Measurements from ENCODE around the gene PRKAG2.
A peak's percentile ranks its signal among the peaks of the same experiment; 100 is the strongest.

The PRKAG2 gene

GRCh38 chr7:151662251-151662826 is 214.6 kb downstream of the PRKAG2 start:
- no peak for DNase-seq (ENCODE audit: low read depth)
- TF ChIP-seq CTCF (IDR thresholded peaks at IDR 0.05; ENCODE audit: insufficient read depth, low read depth, low read length, missing control alignments): no peak
- H3K4me3 ChIP-seq (ENCODE audit: low read length): no peak overlapping the region

- H3K4me3 ChIP-seq (ENCODE audit: low read length): no peak overlapping the region
- no peak for TF ChIP-seq CTCF (IDR thresholded peaks at IDR 0.05; ENCODE audit: insufficient read depth, low read depth, low read length, missing control alignments)
- no peak for DNase-seq (ENCODE audit: low read depth)
Measured at GRCh38 chr7:151661587-151661986, 215.3 kb downstream of the PRKAG2 start.

- DNase-seq (ENCODE audit: low read depth): no peak
- no peak for TF ChIP-seq CTCF (IDR thresholded peaks at IDR 0.05; ENCODE audit: insufficient read depth, low read depth, low read length, missing control alignments)
- no peak overlapping the region for H3K4me3 ChIP-seq (ENCODE audit: low read length)
Measured at GRCh38 chr7:151660141-151660540, 216.8 kb downstream of the PRKAG2 start.

GRCh38 chr7:151659219-151659618 is 217.7 kb downstream of the PRKAG2 start:
- no peak overlapping the region for H3K4me3 ChIP-seq (ENCODE audit: low read length)
- no peak for TF ChIP-seq CTCF (IDR thresholded peaks at IDR 0.05; ENCODE audit: insufficient read depth, low read depth, low read length, missing control alignments)
- DNase-seq (ENCODE audit: low read depth): no peak

- DNase-seq (ENCODE audit: low read depth): peak; percentile 29
- H3K4me3 ChIP-seq (ENCODE audit: low read length): no peak overlapping the region
- TF ChIP-seq CTCF (IDR thresholded peaks at IDR 0.05; ENCODE audit: insufficient read depth, low read depth, low read length, missing control alignments): no peak
Measured at GRCh38 chr7:151658778-151659177, 218.1 kb downstream of the PRKAG2 start.

- TF ChIP-seq CTCF (IDR thresholded peaks at IDR 0.05; ENCODE audit: insufficient read depth, low read depth, low read length, missing control alignments): no peak
- no peak overlapping the region for H3K4me3 ChIP-seq (ENCODE audit: low read length)
- DNase-seq (ENCODE audit: low read depth): no peak
Measured at GRCh38 chr7:151657173-151657572, 219.7 kb downstream of the PRKAG2 start.

- no peak for TF ChIP-seq CTCF (IDR thresholded peaks at IDR 0.05; ENCODE audit: insufficient read depth, low read depth, low read length, missing control alignments)
- no peak for DNase-seq (ENCODE audit: low read depth)
- H3K4me3 ChIP-seq (ENCODE audit: low read length): no peak overlapping the region
Measured at GRCh38 chr7:151655555-151655954, 221.4 kb downstream of the PRKAG2 start.
